Measurements from ENCODE around the gene MIB2.
A peak's percentile ranks its signal among the peaks of the same experiment; 100 is the strongest.
"Not testable (repeated sequence)": the region's sequence is repeated elsewhere in the genome, so short reads cannot be mapped to it uniquely, and the experiment has no call there.

Gene MIB2
- total RNA-seq = 77.5 reads per million, percentile 77 among the genes with 10 or more reads in this experiment

GRCh38 chr1:1615256-1616044 lies at the start of gene MIB2:
Gene MIB2, plus strand, starts transcription at chr1:1615500. Its CDS starts 7,953 bp downstream, at chr1:1623453.
- DNase-seq = peak; percentile 98

GRCh38 chr1:1567152-1567875 lies 48.0 kb upstream of the MIB2 start:
- no peak for DNase-seq

DNA sequence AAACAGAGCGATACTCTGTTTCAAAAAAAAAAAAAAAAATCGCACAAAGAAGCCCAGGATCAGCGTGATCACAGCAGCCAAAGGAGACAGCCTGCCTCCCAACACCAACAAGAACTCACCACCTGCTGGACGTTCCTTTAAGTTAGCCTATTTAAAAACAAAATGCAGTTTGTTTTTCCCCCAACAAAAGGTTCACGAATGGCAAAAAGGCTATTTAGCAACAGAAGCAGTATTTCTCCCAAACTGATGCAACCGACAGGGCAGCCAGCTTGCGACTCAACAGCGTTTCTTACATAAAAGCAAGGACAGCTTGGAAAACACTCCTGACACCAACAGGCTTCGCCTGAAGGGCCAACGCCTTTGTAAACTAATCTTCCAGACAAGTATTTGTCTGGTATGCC lies 47.4 kb upstream of the MIB2 start:
- DNase-seq = no peak

GRCh38 chr1:1569341-1569740 lies 46.0 kb upstream of the MIB2 start:
- DNase-seq = no peak

- peak; percentile 65 for DNase-seq
Observed at GRCh38 chr1:1573843-1574720, 41.2 kb upstream of the MIB2 start.

- DNase-seq = peak; percentile 93
Observed at GRCh38 chr1:1574721-1575537, 40.4 kb upstream of the MIB2 start, which contains the start of gene SSU72. Gene SSU72, minus strand, starts transcription at chr1:1574863. Its CDS starts 306 bp downstream, at chr1:1574557.

DNA sequence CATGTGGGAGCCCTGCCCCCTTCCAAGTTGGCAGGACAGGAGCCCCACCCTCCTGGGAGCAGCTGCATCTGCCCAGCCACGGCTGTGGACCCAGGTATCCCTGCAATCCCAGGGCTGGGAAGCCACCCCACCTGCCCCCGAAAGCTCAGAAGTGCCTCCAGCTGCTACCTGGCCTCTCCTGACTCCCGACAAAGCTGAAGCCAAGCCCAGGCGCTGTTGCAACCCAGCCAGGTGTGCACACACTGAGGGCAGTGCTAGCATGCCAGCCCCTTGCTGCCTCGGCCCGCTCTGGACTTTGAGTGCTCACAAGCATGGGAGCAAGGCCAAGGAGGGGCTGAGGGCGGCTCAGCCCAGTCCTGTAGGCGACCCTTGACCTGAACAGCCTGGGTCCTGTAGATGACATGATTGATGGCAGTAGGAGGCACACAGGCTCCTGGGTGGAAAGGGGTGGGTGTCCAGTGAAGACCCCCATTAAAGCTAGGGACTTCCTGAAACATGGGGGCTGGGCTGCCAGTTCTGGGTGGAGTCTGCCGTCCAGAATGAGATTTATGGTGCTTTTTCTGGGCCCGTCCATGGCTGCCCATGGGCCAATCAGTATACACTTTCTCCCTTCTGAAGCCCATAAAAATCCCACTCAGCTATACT lies 37.8 kb upstream of the MIB2 start:
- no peak for DNase-seq

DNA sequence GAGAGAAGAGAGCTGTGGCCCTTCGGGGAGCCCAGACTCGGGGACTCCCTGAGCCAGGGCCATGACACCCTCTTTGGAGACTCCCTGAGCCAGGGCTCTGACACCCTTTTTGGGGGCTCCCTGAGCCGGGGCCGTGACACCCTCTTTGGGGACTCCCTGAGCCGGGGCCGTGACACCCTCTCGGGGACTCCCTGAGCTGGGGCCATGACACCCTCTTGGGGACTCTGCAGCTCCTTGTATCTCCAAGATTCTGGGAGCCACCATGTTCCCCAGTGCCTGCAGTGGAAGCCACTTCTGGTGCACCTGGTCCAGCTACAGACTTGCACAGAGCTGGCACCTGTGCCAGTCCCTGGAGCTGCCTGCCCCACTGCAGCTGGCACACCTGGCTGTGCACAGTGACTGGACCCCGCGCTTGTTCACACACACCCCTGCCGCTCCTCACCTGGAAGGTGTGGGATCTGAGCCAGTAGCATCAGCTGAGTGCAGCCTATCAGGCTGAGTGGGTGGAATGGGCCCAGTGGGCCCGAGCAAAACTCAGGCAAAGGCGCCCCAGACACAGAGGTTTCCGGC lies 36.8 kb upstream of the MIB2 start:
- DNase-seq = no peak

GRCh38 chr1:1582585-1583346 lies 32.5 kb upstream of the MIB2 start:
- DNase-seq = no peak

DNA sequence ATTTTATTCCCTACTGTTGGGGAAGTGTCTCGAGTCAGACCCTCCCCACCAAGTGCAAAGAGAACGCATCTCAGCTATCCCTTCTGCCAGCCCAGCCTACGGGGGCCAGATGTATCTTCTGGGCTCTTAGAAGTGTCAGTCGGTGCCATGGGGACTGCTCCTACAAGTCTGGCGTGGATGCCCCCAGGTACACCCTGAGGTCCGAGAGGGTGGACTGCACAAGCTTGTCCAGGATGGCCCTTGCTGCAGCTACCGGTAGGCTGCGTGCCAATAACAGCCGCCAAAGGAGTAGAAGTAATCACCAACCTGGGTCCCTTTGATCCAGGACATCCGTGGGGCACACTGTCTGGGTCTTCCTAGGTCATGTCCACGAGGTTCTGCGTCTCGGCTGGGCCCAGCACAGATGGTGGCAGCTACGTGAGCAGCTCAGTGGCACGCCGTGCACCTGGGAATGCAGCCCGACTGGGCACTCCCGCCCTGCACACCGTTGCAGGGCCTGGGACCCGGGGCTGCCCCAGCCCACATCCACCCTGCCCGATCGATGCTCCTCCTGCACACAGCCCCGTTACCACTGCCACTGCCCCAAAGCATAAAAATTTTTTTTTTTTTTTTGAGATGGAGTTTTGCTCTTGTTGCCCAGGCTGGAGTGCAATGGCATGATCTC lies 31.8 kb upstream of the MIB2 start:
- no peak for DNase-seq

DNA sequence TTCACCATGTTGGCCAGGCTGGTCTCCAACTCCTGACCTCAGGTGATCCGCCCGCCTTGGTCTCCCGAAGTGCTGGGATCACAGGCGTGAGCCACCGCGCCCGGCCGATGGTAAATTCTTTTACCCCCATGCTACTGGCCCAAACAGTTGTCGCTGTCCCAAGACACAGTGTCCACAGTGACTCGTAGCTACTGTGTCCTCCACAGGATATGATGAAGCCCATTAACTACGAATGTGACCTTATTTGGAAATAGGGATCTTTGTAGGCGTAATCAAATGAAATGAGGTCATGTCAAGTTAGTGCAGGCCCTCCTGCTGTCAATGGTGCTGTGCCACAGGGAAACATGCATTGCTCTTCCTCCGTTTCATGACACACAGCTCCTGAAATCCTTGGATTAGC lies 23.8 kb upstream of the MIB2 start:
- no peak for DNase-seq

DNA sequence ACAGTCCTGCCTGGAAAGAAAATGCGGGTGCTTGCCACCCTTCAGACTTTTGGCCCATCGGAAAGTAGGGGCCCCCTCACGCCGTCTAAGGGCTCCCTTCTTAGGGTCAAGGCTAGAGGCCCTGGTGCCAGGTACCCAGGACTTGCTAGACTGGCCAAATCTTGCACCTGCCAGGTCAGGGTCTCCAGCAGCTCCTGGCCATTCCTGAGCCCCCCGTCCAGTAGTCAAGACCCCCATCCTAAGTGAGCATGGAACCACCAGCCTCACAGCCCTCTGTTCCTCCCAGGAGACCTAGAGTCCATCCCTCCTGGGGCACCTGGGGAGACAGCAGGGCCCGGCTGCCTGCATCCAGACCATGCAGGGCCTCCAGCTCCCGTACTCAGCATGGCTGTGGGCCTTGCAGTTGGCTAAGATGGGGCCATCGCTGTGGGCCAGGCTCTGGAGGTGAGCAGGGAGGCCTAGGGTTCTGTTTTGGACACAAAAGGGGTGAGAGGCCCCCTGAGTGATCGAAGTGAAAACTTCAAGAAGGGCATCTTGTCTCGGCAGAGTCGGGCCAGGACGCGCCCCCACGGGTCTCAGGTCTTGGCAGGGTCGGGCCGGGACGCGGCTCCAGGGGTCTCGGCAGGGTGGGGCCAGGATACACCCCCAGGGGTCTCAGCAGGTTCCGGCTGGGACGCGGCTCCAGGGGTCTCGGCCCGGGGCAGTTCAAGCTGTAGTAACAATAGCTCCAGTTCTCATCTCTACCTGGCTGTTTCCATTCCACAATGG lies 21.3 kb upstream of the MIB2 start:
- DNase-seq = no peak

- DNase-seq = no peak
Observed at GRCh38 chr1:1594602-1595260, 20.6 kb upstream of the MIB2 start.

GRCh38 chr1:1595341-1595740 lies 20.0 kb upstream of the MIB2 start:
- DNase-seq = not testable (repeated sequence)

DNA sequence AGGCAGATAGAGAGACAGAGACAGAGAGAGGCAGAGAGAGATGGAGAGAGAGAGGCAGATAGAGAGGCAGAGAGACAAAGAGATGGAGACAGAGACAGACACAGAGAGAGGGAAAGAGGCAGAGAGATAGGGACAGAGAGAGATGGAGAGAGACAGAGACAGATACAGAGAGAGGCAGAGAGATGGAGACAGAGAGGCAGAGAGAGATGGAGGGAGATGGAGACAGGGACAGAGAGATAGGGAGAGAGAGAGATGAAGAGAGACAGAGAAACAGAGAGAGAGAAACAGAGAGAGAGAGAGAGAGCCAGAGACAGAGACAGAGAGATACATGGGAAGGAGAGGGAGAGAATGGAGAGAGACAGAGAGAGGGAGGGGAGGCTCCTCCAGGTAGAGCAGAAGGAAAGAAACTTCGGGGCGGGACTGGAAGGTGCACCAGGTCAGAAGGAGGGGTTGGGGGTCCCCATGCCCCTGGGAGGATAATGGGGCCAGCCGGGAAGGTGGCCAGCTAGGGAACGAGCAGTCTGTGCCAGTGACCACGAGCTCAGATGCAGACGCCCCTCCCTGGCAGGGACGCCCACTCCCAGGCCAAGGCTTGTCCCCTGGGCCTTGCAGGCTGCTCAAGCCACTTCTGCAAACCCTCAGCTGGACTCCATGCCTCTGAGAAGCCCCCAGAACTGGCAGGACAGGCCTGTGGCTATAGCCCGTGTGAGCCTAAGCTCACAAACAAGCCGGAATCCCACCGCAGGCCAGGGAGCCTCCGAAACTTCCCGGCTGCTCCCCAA lies 18.6 kb upstream of the MIB2 start:
- DNase-seq = no peak

DNA sequence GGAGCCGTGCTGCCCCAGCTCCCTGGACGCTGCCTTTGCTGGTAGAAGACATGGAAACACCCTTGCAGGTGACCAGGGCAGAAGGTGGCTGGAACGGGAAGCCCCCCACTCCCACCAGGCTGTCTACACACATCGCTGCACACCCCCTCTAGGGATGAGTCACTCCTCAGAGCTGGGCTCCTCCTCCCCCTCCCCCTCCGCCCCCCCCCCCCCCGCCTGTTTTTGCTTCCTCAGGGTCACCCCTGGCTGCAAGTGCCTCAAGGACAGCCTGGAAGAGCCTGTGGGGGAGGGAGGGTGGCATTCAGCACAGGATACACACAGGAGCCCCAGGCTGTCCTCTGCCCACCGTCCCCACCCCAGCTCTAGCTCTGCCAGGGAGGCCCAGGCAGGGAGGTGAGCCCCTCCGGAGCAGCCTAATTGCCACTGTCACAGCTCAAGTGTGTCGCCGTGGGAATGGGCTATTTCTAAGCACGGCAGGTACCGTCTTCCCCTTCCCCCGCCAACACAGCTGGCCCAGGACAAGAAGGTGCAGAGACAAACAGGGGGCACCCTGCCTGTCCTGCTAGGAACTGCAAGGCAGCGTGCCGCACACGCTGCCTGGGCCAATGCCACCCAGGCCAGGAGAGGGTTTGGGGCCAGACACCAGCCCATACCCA lies 17.9 kb upstream of the MIB2 start:
- DNase-seq = no peak
